Neural crest cell (in vitro differentiated cells): ENCODE data around the gene IL22RA1. TPM values are rescaled to one million over a fixed set of nuclear protein-coding genes. Genes with fewer than 3 reads are reported as not detected.

Experiments used
- DNase-seq: peaks from one replicate; pipeline ENCODE4 v3.0.0; 2021; ENCODE audit warnings: low read depth, mixed read lengths, low spot score
- H3K27ac Mint-ChIP-seq: one replicate; pipeline ENCODE4 v1.8.0; 2021; ENCODE audit warnings: mild to moderate bottlenecking, mixed read lengths; ENCODE audit not compliant: unreplicated experiment
- H3K27me3 Mint-ChIP-seq: 2 replicates; pipeline ENCODE4 v1.8.0; 2021; ENCODE audit warnings: low read depth, mild to moderate bottlenecking, mixed read lengths
- H3K36me3 Mint-ChIP-seq: 2 replicates; pipeline ENCODE4 v1.8.0; 2021; ENCODE audit warnings: low read depth, mild to moderate bottlenecking, mixed read lengths
- H3K4me1 Mint-ChIP-seq: 2 replicates; pipeline ENCODE4 v1.8.0; 2021; ENCODE audit warnings: mixed read lengths
- H3K4me3 Mint-ChIP-seq: one replicate; pipeline ENCODE4 v1.8.0; 2021; ENCODE audit warnings: mild to moderate bottlenecking, mixed read lengths
- H3K9me3 Mint-ChIP-seq: 2 replicates; pipeline ENCODE4 v1.8.0; 2021; ENCODE audit warnings: mixed read lengths
- total RNA-seq: library from RNA; stranded (reverse); gene quantifications from 2 replicates; pipeline ENCODE4 v1.2.1, GENCODE V29; 2021
- TF ChIP-seq, protein P1 (sequence below): fragments of 200-600 bp; sonication (generic); conservative IDR thresholded peaks from 2 replicates; pipeline ENCODE4 v1.5.0; 2021; ENCODE audit warnings: antibody characterized with exemption, mild to moderate bottlenecking

IL22RA1 gene
- total RNA-seq, 1 donor from 2014 or later: not detected

DNA sequence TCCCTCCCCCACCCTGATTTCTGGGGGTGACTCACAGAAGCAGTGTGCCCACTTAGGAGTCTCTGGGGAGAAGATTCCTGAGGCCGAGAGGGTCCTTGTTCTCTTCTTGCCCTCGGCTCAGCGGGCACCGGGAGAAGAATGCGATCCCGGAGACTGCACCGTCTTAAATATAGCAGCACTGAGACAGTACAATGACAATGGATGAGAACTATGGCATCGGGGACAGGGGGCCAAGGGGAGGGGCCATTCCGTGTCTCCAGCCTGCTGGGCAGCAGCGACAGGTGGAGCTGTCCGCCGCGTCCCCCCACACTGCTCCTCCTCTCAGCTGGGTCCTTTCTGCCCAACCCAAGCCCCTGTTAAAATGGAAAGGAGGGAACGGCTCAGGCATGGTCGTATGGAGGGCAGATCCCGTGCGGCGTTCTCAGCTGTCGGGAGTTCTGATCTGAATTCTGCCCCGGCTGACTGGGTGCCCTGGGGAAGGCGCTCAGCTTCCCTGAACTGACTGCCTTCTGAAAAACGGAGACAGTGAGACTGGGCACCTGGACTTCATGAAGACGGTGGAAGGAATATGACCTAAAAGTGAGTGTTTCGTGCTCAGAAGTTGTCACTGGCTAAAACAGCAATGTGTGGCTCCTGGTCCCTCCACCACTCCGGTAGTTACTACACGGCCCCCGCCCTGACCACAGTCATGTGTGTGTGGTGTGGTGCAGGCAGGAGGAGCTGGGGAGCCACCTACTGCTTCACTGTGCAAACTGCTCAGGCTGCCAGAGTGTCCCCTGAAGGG lies 30.8 kb downstream of the IL22RA1 start, which contains the start of gene MYOM3:
Gene MYOM3, minus strand, starts transcription at position 140 of the 784 bp plus-strand sequence. CDS start 3,499 bp downstream, outside the sequence.
- Mint-ChIP-seq H3K27ac (no peak within 1 kb of the TSS), H3K9me3 (no peaks in the 10 kb centered on the region), H3K4me3 (no peak within 1 kb of the TSS), H3K36me3 (no peaks in the 10 kb centered on the region), H3K4me1 (peaks cover 11% of the 10 kb centered on the region), H3K27me3 (peaks cover 34% of the 10 kb centered on the region)
- TF ChIP-seq, protein P1, sequence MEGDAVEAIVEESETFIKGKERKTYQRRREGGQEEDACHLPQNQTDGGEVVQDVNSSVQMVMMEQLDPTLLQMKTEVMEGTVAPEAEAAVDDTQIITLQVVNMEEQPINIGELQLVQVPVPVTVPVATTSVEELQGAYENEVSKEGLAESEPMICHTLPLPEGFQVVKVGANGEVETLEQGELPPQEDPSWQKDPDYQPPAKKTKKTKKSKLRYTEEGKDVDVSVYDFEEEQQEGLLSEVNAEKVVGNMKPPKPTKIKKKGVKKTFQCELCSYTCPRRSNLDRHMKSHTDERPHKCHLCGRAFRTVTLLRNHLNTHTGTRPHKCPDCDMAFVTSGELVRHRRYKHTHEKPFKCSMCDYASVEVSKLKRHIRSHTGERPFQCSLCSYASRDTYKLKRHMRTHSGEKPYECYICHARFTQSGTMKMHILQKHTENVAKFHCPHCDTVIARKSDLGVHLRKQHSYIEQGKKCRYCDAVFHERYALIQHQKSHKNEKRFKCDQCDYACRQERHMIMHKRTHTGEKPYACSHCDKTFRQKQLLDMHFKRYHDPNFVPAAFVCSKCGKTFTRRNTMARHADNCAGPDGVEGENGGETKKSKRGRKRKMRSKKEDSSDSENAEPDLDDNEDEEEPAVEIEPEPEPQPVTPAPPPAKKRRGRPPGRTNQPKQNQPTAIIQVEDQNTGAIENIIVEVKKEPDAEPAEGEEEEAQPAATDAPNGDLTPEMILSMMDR: peak; percentile 49
- no peak for DNase-seq

GRCh38 chr1:24111262-24111995 lies 31.5 kb downstream of the IL22RA1 start:
- H3K4me3 Mint-ChIP-seq: no peak overlapping the region
- H3K9me3 Mint-ChIP-seq: no peaks in the 10 kb centered on the region
- no peaks in the 10 kb centered on the region for H3K36me3 Mint-ChIP-seq
- no peak for DNase-seq
- H3K27ac Mint-ChIP-seq: no peak overlapping the region
- TF ChIP-seq, protein P1: no peak
- H3K27me3 Mint-ChIP-seq: peaks cover 33% of the 10 kb centered on the region
- peaks cover 13% of the 10 kb centered on the region for H3K4me1 Mint-ChIP-seq

GRCh38 chr1:24110642-24111261 lies 32.2 kb downstream of the IL22RA1 start:
- DNase-seq: no peak
- Mint-ChIP-seq H3K4me1 (peaks cover 13% of the 10 kb centered on the region), H3K27ac (no peak overlapping the region), H3K9me3 (no peaks in the 10 kb centered on the region), H3K36me3 (no peaks in the 10 kb centered on the region), H3K4me3 (no peak overlapping the region), H3K27me3 (peaks cover 27% of the 10 kb centered on the region)
- TF ChIP-seq, protein P1: no peak

DNA sequence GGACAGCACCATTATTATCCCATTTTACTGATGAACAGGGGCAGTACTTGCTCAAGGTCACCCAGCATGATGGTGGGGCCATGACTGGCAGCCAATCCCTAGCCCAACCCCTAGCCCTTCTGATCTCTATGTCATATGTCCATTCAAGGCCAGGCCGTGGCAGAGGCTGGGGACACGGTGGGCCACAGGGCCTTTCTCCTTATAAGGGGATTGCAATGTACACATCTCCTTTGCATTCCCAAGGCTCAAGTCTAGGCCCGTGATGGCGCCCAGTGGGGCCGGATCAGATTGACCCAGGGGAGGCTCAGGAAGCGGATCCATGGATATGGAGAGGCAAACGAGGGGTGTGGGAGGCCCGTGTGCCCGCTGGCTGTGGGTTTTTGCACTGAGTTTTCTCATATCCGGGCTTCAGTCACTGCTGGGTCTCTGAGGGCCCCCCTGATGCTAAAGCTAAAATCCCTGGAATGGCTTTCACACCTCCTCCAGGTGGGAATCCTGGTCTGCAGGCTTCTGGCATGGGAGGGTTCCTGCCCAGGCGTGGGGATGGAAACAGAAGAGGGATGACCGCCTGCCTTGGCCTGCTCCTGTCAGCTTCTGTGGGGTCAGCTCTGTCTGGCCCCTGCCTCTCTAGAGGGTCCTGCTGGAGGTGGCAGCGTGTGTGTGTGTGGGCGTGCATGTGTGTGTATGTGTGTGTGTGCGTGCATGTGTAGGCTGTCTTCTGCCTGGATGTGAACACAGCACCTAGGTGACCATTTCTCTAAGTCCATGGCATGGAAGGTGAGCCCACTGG lies 33.1 kb downstream of the IL22RA1 start:
- Mint-ChIP-seq H3K4me1 (peaks cover 13% of the 10 kb centered on the region), H3K9me3 (no peaks in the 10 kb centered on the region), H3K27ac (no peak overlapping the region), H3K36me3 (no peaks in the 10 kb centered on the region), H3K4me3 (no peak overlapping the region), H3K27me3 (peaks cover 27% of the 10 kb centered on the region)
- TF ChIP-seq, protein P1: no peak
- no peak for DNase-seq

- Mint-ChIP-seq H3K4me1 (peaks cover 13% of the 10 kb centered on the region), H3K4me3 (no peak overlapping the region), H3K27ac (no peak overlapping the region), H3K27me3 (peaks cover 26% of the 10 kb centered on the region), H3K9me3 (no peaks in the 10 kb centered on the region), H3K36me3 (no peaks in the 10 kb centered on the region)
- TF ChIP-seq, protein P1: no peak
- DNase-seq: no peak
Measured at GRCh38 chr1:24109166-24109483, 33.8 kb downstream of the IL22RA1 start.
